HG02870 (cell line): ENCODE data around the gene S100B.

Source experiments
- ATAC-seq: cut with Tn5 transposase; IDR thresholded peaks from one replicate; pipeline ENCODE4 v1.9.1; 2021; ENCODE audit warnings: mild to moderate bottlenecking, moderate library complexity; ENCODE audit not compliant: unreplicated experiment

Gene S100B

DNA sequence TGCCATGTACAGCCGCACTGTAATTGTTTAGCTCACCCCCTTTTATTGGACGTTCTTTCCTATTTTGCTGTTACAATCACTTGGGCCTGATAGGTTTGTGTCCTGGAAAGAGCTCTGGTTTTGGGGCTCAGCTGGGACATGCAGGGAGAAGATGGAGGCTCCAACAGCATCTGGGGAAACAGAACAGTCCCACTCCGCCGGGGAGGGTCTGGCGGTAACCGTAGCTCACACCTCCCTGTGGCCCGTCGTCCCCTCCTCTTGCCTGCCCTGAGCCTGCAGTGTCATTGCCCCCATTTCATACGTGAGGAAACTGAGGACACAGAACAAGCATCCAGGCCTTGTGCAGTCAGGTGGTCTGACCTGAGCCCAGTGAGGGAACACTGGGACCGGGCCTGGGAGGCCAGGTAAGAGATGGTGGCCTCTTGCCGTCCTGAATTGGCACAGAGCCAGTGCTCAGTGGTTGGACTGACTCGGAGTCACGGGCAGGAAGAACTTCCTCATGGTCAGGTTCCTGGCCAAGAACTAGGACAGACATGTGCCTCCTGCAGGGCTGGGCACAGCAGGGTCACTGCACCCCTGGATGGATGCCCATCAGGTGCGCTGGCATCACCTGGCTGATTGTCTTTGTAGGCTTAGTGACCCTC, 41.8 kb downstream of the S100B start:
- ATAC-seq: no peak

GRCh38 chr21:46562472-46562871, 42.4 kb downstream of the S100B start:
- ATAC-seq: no peak

DNA sequence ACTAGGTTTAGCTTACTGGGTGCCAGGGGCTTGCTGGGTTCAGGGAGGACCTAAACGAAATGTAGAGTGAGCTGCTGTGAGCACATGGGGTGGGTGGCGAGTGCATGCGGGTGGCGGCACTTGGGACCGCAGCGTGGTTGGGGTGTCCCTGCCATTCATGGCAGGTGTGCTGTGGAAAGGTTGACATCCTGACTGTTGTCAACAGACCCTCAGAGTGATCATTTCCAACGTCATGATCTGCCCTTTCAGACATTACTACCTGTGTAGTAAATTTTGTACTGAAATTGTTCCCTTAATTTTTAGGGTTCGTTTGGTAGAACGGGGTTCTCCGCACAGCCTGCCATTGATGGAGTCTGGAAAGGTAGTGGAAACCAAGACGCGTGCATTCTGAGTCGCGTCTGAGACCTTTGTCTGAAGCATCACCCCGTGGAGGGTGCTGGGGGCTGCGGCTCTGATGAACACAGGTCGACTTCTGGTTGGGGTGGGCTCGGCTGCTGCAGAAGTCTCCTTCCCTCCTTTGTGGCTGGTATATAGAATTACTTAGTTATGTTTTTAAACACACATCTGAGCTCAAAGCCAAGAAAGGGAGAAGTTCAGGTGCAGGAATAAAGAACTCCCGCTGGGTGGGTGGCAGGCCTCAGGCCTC, 43.3 kb downstream of the S100B start:
- ATAC-seq: no peak

- no peak for ATAC-seq
Observed at GRCh38 chr21:46560568-46561444, 44.1 kb downstream of the S100B start.

DNA sequence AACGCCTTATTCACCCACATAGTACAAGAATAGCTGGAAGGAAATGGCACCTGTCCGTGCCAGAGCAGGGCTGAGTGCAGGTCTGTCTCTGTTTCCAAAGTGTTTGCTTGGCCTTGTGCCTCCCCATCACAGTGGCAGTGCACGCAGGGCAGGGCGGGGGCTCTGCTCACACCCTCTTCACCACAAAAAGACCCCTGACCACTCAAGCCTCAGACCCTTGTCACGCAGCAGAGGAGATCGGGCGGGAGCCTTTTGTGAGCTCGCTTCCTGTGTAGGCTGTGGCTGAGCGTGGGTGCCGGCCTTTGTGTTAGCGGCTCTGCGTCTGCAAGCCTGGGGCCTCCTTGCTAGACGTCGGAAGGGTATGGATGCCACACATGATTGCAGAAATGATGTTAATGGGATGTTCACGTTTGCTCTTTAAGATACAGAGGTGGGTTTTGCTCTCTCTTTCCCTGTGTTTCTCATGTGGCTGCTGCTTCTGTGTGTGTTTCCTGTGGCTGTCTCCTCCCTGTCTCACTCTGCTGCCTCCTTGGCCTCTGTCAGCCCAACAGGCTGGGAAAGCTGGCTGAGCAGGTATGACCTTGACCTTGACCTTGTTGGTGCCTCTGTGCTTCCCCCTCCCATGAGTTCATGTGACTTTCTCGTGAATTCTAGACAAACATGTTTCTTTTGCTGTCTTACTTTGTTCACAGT, 45.4 kb downstream of the S100B start:
- peak; percentile 55 for ATAC-seq

GRCh38 chr21:46557919-46558392, 46.9 kb downstream of the S100B start:
- no peak for ATAC-seq

DNA sequence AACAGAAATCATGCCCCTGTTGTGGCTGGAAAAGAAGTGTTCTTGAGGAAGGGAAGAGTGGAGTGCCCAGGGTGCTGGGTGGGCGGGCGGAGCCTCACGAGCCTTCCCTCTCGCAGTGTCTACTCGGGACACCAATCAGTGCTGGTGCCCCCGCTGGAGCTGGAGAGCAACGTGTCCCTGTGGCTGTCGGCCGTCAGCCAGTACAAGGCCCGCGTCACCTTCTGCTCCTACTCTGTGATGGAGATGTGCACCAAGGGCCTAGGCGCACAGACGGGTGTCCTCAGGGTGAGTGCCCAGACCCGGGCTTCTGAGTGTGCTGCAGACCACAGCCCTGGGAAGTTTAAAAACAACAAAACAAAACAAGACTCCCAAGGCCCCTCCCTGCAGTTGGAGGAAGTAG, 47.4 kb downstream of the S100B start:
- no peak for ATAC-seq

DNA sequence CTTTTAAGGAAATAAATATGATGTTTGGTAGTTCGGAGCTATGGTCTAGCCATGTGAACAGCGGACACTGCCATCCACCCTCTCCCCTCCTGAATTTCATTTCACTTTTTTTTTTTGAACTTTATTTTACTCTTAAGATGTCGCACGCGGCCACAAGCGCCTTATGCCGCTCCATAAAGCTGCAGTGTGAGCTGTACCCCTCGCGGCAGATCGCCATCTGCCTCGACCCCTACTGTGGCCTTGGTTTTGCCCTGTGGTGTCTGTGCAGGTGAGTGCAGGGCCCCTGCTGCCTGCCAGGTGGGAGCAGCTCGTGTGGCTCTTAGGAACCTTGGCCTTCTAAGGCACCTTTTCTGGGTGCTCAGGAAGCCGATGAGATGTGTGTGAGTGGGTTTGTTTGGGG, 48.1 kb downstream of the S100B start:
- no peak for ATAC-seq

DNA sequence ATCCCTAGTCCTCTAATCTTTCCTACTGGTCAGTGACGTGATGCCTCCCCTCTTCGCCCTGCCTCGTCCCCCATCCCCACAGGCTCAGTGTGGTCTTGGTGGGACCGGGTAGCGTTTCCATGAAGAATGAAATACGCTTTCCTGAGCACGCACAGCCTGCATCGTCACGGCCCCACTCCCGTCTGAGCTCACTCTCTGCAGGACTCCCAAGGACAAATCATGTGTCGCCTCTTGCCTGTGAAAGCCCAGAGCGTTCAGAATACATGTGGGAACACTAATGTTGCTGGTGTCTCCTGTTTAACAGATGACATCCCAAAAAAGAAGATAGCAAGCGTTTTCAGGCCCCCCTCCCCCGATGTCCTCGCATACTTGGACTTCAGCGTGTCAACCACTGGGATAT, 49.2 kb downstream of the S100B start:
- ATAC-seq: no peak

DNA sequence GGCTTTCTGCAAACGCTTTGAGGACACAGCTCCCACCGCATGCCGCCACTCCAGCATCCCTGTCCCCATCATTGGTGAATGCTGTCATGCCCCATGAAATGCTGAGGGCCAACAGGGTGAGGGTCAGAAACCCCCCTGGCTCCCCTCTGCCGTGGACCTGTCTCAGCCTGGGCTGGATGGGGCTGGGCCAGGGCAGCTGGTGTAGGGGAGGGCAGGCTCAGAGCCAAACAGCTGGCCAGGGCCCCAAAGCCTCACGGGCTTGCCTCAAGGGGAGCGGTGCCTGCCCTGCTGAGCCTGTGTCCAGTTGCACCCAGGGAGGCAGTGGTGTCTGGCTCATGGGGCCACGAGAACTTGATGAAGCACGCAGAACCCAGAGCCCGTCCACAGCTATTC, 49.7 kb downstream of the S100B start:
- no peak for ATAC-seq

DNA sequence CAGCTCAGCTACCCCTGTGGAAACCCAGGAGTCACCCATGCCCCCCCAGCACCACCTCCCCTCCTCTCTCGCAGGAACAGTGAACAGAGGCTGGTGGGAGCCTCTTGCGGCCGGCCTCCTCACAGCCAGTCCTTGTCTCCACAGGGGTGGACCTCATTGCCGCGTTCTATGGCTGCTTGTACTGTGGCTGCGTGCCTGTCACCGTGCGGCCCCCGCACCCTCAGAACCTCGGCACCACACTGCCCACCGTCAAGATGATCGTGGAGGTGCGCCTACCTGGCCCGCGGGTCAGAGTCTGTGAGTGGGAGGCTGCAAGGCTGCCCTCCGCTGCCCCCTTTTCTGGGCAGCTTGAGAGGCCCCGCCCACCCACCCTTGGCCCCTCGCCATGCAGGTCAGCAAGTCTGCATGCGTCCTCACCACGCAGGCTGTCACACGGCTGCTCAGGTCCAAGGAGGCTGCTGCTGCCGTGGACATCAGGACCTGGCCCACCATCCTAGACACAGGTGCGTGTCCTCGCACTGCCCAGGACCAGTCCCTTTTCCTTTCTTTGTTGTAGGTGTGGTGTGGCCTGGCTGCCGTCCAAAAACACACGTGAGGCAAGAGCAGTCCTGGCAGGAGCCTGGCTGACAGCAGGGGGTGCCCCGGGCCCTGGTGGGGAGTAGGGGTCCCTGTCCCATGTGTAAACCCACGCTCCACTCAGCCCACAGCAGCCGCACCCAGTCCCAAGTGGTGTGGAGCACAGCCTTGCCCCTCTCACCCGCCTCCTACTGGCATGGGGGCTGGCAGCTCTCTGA, 50.3 kb downstream of the S100B start:
- no peak for ATAC-seq

GRCh38 chr21:46553993-46554392, 50.9 kb downstream of the S100B start:
- no peak for ATAC-seq

DNA sequence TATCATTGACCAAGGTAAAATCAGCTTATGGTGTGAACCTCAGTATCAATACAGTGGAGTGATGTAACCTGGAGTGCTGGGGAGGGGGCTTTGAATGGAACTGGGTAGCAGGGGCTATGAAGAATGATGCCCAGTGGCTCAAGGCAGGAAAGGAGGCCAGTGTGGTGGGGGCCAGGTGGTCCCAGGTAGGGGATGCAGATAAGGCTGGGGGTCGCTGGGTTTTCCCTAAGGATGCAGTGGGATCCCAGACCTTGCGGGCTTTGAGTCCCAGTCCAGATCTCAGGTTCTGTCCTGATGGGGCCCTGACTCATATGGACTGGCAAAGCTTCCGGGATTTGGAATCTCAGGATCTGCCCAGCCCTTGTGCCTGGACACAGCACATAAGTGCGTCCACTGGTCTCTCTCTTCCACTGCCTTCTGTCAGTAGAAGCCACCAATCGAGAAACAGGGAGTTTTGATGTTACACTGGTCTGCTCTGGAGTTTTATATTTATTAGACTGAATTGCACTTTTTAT, 52.0 kb downstream of the S100B start:
- ATAC-seq: no peak

DNA sequence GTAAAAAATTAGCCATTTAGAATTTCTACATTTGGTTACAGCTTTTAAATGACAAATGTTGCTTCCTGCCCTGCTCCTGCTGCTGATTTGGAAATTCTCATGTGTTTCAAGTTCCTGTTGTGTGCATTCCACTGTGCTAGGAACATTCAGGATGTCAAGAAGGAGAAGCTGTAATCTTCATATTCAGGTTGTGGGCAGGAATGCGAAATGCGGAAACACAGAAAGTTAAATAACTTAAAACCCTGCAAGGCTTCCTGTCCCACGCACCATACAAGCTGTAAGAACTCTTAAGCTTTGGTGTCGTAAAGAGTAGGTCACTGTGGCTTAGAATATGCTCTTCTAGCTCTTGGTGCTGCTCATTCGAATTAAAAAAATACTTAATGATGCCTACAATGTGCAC, 52.6 kb downstream of the S100B start:
- no peak for ATAC-seq

- no peak for ATAC-seq
Observed at GRCh38 chr21:46551636-46552241, 53.1 kb downstream of the S100B start.

DNA sequence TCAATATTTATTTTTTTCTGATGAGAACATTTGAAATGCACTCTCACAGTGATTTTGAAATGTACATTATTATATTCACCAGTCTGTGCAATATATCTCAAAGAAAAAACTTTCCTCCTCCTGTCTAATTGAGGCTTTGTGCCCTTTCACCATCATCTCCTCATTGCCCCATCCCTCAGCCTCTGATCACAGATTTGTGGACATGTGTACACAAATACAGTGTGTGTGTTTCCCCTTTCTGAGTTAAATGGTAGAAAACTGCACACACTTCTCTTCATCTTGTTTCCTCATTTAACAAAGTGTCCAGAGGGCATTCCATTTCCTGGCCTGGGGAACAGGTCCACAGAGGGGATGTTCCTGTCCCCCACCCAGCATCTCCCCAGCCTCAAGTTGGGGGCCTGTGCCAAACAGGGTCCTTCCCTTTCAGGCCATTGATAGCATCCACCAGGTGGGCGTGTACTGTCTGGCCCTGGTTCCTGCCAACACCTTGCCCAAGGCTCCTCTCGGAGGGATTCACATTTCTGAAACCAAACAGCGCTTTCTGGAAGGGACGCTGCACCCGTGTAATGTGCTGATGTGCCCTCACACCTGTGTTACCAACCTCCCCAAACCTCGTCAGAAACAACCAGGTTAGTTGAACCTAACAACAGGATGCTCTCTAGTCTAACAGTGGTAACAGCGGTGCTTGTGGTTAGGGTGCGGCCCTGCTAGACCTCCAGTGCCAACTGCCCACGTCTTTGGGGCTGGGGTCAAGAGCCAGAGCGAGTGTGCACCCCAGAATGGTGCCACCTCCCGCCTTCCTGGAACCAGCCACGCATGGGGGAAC, 54.6 kb downstream of the S100B start:
- no peak for ATAC-seq

- no peak for ATAC-seq
Observed at GRCh38 chr21:46549650-46550049, 55.2 kb downstream of the S100B start.
